ENCODE results near the gene NID1. TPM values are rescaled to one million over a fixed set of nuclear protein-coding genes. Genes with fewer than 3 reads are reported as not detected.
A peak's percentile ranks its signal among the peaks of the same experiment; 100 is the strongest.

The NID1 gene
- total and polyA plus RNA-seq, 9 of the 15 experiments (the other 6 are each of a cell fraction or from before 2014, with no cell fraction given): 0.22 TPM; not detected in 8

DNA sequence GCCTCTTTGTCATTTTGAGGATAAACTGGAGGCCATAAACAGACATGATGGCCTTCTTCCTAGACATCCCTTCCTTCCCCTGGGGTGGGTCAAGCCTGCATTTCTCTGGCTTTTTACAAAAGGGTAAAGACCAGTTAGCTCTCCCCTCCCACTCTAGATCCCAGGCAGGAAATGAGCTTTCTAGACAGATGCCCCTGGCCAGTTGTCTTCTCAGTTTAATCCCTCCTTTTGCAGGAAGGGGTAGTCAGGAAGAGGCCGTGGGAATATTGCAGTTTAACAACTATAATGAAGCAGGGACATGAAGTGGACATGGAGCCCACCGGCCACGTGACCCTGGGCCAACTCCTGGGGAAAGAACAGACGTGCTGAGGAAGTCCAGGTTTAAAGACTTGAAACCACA lies 85.7 kb downstream of the NID1 start:
- no peak overlapping the region for H3K27ac ChIP-seq (ENCODE audit: extremely low read depth, low read depth, low read length)
- no peak overlapping the region for H3K4me2 ChIP-seq (ENCODE audit: insufficient read depth, low read length)
- ChIA-PET POLR2A (no interaction called here), CTCF (ENCODE audit: low intra/inter-chr PET ratio) (no interaction called here)
- peaks cover 13 to 42% of the 10 kb centered on the region in 2 experiments; a peak in 3 of 5 replicates for H3K27me3 ChIP-seq (ENCODE audit: control insufficient read depth in 2 of 2, insufficient read depth in 2 of 2, low read length in 2 of 2)
- H4K20me1 ChIP-seq (replicated peaks; ENCODE audit: control insufficient read depth, insufficient read depth, low read length): no peaks in the 10 kb centered on the region
- H2AFZ ChIP-seq (ENCODE audit: low read depth, low read length): no peak overlapping the region
- no peaks in the 10 kb centered on the region for H3K9me1 ChIP-seq (ENCODE audit: control insufficient read depth, insufficient read depth, low read length)
- no peaks in the 10 kb centered on the region for H3K9me3 ChIP-seq (replicated peaks; ENCODE audit: control insufficient read depth, insufficient read depth, low read depth, low read length)
- FAIRE-seq (no peak), ATAC-seq (no peak), DNase-seq (ENCODE audit: extremely low read depth in 1 of 4, low spot score in 3 of 4) (no peak)
- no peaks in the 10 kb centered on the region for H3K36me3 ChIP-seq (ENCODE audit: control insufficient read depth, insufficient read depth, low read length)
- no peaks in the 10 kb centered on the region for H3K4me1 ChIP-seq (replicated peaks in 1 of 2; ENCODE audit: control insufficient read depth in 2 of 2, insufficient read depth in 2 of 2, low read length in 2 of 2)
- intact Hi-C loops (cut with micrococcal nuclease) (no loop called here), in situ Hi-C loops (cut with MboI) (no loop called here)
- no peaks in the 10 kb centered on the region for H3K79me2 ChIP-seq (ENCODE audit: control insufficient read depth, insufficient read depth, low read length)
- TF ChIP-seq, protein P1, sequence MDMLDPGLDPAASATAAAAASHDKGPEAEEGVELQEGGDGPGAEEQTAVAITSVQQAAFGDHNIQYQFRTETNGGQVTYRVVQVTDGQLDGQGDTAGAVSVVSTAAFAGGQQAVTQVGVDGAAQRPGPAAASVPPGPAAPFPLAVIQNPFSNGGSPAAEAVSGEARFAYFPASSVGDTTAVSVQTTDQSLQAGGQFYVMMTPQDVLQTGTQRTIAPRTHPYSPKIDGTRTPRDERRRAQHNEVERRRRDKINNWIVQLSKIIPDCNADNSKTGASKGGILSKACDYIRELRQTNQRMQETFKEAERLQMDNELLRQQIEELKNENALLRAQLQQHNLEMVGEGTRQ (CRISPR knock-in tag; IDR thresholded peaks at IDR 0.05): 0 out of 2 replicates have a peak, but pooled peaks have one; percentile 4
- TF ChIP-seq CHD4 (IDR thresholded peaks at IDR 0.05; ENCODE audit: insufficient read depth, insufficient replicate concordance, low read depth, low read length, poor library complexity, severe bottlenecking): no peak
- BruUV-seq (replicated peaks): no TSS peak
- 1% methylated on average over 4 of the region's 4 CpGs for WGBS (ENCODE audit: insufficient coverage, low coverage, missing lambda C conversion rate)
- H3K9ac ChIP-seq (ENCODE audit: insufficient read depth in 1 of 2, low read depth in 2 of 2, low read length in 2 of 2): no peak overlapping the region
- H3K4me3 ChIP-seq: no peak overlapping the region

DNA sequence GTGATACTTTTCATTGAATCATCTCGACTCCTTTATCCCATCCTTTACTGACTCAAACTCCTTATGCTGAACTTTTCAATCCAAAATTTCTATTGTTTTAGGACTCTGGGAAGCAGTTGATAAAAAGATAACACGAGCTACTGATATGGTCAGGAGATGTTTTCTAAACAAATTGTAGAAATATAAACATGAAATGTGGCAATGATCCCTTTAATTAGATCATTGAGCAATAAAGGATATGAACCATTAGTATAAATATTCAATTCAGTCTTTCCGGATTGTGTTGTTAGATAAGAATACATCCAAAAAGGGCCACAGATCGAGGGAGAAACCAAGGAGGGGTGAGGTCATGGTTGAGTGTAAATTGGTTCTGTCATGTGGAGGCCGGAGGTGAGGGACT lies 88.4 kb downstream of the NID1 start:
- intact Hi-C loops (cut with micrococcal nuclease): no loop called here
- H3K4me2 ChIP-seq (ENCODE audit: insufficient read depth, low read length): no peak overlapping the region
- in situ Hi-C loops (cut with MboI): no loop called here
- TF ChIP-seq RBM25 (IDR thresholded peaks at IDR 0.05; ENCODE audit: low read depth, low read length, severe bottlenecking): no peak
- TF ChIP-seq, protein P2, sequence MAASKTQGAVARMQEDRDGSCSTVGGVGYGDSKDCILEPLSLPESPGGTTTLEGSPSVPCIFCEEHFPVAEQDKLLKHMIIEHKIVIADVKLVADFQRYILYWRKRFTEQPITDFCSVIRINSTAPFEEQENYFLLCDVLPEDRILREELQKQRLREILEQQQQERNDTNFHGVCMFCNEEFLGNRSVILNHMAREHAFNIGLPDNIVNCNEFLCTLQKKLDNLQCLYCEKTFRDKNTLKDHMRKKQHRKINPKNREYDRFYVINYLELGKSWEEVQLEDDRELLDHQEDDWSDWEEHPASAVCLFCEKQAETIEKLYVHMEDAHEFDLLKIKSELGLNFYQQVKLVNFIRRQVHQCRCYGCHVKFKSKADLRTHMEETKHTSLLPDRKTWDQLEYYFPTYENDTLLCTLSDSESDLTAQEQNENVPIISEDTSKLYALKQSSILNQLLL (CRISPR knock-in tag; IDR thresholded peaks at IDR 0.05; ENCODE audit: borderline replicate concordance): no peak
- TF ChIP-seq HDGF (IDR thresholded peaks at IDR 0.05): no peak
- TF ChIP-seq ZKSCAN3 (CRISPR knock-in tag; IDR thresholded peaks at IDR 0.05): no peak
- no peak for TF ChIP-seq ZC3H8 (IDR thresholded peaks at IDR 0.05)
- TF ChIP-seq PRMT5 (CRISPR knock-in tag; IDR thresholded peaks at IDR 0.05): no peak
- no peak for TF ChIP-seq TCFL5 (CRISPR knock-in tag; conservative IDR thresholded peaks at IDR 0.05)
- no peak for TF ChIP-seq TBL1XR1 (IDR thresholded peaks at IDR 0.05; ENCODE audit: low read length in 2 of 2)
- no peak for TF ChIP-seq MAFF (IDR thresholded peaks at IDR 0.05; ENCODE audit: low read length)
- TF ChIP-seq ZNF121 (CRISPR knock-in tag; conservative IDR thresholded peaks at IDR 0.05): no peak
- TF ChIP-seq HDAC8 (tag; IDR thresholded peaks at IDR 0.05): no peak
- TF ChIP-seq, protein P1 (CRISPR knock-in tag; IDR thresholded peaks at IDR 0.05): no peak
- TF ChIP-seq CHD2 (IDR thresholded peaks at IDR 0.05; ENCODE audit: low read depth, low read length): no peak
- no peak for TF ChIP-seq MCM3 (IDR thresholded peaks at IDR 0.05)

More for the DNA sequence above, 88.4 kb downstream of the NID1 start:
- no TSS peak for BruUV-seq (replicated peaks)
- H3K9me3 ChIP-seq (replicated peaks; ENCODE audit: control insufficient read depth, insufficient read depth, low read depth, low read length): no peaks in the 10 kb centered on the region
- POLR2A ChIA-PET: no interaction called here
- H3K9ac ChIP-seq (ENCODE audit: insufficient read depth in 1 of 2, low read depth in 2 of 2, low read length in 2 of 2): no peak overlapping the region
- H3K9me1 ChIP-seq (ENCODE audit: control insufficient read depth, insufficient read depth, low read length): no peaks in the 10 kb centered on the region
- FAIRE-seq (no peak), DNase-seq (ENCODE audit: extremely low read depth in 1 of 4, low spot score in 3 of 4) (no peak), ATAC-seq (no peak)
- no peaks in the 10 kb centered on the region for H4K20me1 ChIP-seq (replicated peaks; ENCODE audit: control insufficient read depth, insufficient read depth, low read length)
- no peak overlapping the region for H3K4me3 ChIP-seq
- H3K79me2 ChIP-seq (ENCODE audit: control insufficient read depth, insufficient read depth, low read length): no peaks in the 10 kb centered on the region
- no peak overlapping the region for H2AFZ ChIP-seq (ENCODE audit: low read depth, low read length)
- CTCF ChIA-PET (ENCODE audit: low intra/inter-chr PET ratio): no interaction called here
- H3K4me1 ChIP-seq (replicated peaks in 1 of 2; ENCODE audit: control insufficient read depth in 2 of 2, insufficient read depth in 2 of 2, low read length in 2 of 2): no peaks in the 10 kb centered on the region; a peak in 1 of 5 replicates
- H3K27me3 ChIP-seq (ENCODE audit: control insufficient read depth in 2 of 2, insufficient read depth in 2 of 2, low read length in 2 of 2): peaks cover 8 to 40% of the 10 kb centered on the region in 2 experiments; a peak in 2 of 5 replicates
- no peaks in the 10 kb centered on the region for H3K36me3 ChIP-seq (ENCODE audit: control insufficient read depth, insufficient read depth, low read length)
- 0% methylated on average over 5 of the region's 5 CpGs for WGBS (ENCODE audit: insufficient coverage, low coverage, missing lambda C conversion rate)
- H3K27ac ChIP-seq (ENCODE audit: extremely low read depth, low read depth, low read length): no peak overlapping the region

All from K562 (cell line).